Body of pancreas (tissue), 4 donors: ENCODE results near the gene CDC42BPA. TPM values are rescaled to one million over a fixed set of nuclear protein-coding genes. Genes with fewer than 3 reads are reported as not detected.

Experiments used
- ATAC-seq: fragments of 150-250 bp; one replicate; pipeline ENCODE4 v1.9.1; 2016
- DNase-seq, 4 donors: peaks; one replicate each; pipeline ENCODE4 v3.0.0-alpha.2; 2019
- H3K27ac ChIP-seq, 4 donors: fragments of 200-600 bp; sonication (generic); 1 replicate in 3 of 4; 2 replicates in 1 of 4; pipeline versions ENCODE4 v1.5.1 to v1.6.1; 2016 to 2019; ENCODE audit warnings: mild to moderate bottlenecking in 1 of 4, mixed read lengths in 1 of 4, moderate library complexity in 1 of 4
- H3K27me3 ChIP-seq, 2 donors: fragments of 200-600 bp; sonication (generic); one replicate each; pipeline ENCODE4 v1.6.0; 2016; ENCODE audit warnings: mild to moderate bottlenecking in 1 of 2
- H3K36me3 ChIP-seq, 2 donors: fragments of 200-600 bp; sonication (generic); replicated peaks in 1 of 2; 2 replicates each; pipeline ENCODE4 v1.5.1; 2016; ENCODE audit warnings: low read depth in 2 of 2; ENCODE audit not compliant: insufficient read depth in 1 of 2
- H3K4me1 ChIP-seq: fragments of 200-600 bp; sonication (generic); one replicate; pipeline ENCODE4 v1.6.0; 2016
- H3K4me3 ChIP-seq, 2 donors: fragments of 200-600 bp; sonication (generic); 1 replicate in 1 of 2; 2 replicates in 1 of 2; pipeline ENCODE4 v1.5.1; 2016 to 2019
- H3K9me3 ChIP-seq, 3 donors: fragments of 200-600 bp; sonication (generic); 1 replicate in 2 of 3; 2 replicates in 1 of 3; pipeline ENCODE4 v1.5.1; 2016
- POLR2A ChIP-seq, 3 donors: fragments of 450-650 bp; IDR thresholded peaks; one replicate each; pipeline ENCODE4 v1.6.1; 2016; ENCODE audit warnings: antibody characterized with exemption in 3 of 3, mild to moderate bottlenecking in 2 of 3
- WGBS, 2 donors: methylation state at CpG; one replicate each; pipeline ENCODE4 v1.1.5; 2017; 5-methylcytosine and 5-hydroxymethylcytosine counted together
- intact Hi-C: fragments of 100-400 bp; cut with DNase I; formaldehyde crosslinking; loops from one replicate; pipeline ENCODE4 v1.15.1; 2023
- total RNA-seq, 2 donors: library from RNA; depleted of rRNA; stranded (reverse); fragments of >200 nt; gene quantifications; one replicate each; pipeline ENCODE4 v1.1.0, GENCODE V29; 2016
- TF ChIP-seq, protein P1 (sequence below), 7 experiments: fragments of 450-650 bp in 4 of 7; fragments of 200-600 bp in 3 of 7; sonication (generic) in 3 of 7; IDR thresholded peaks; one replicate each; pipeline ENCODE4 v1.5.1; 2016 to 2019; ENCODE audit warnings: antibody characterized with exemption in 7 of 7

CDC42BPA gene
- total RNA-seq, 2 donors from 2014 or later: 35.9 to 37.6 TPM

DNA sequence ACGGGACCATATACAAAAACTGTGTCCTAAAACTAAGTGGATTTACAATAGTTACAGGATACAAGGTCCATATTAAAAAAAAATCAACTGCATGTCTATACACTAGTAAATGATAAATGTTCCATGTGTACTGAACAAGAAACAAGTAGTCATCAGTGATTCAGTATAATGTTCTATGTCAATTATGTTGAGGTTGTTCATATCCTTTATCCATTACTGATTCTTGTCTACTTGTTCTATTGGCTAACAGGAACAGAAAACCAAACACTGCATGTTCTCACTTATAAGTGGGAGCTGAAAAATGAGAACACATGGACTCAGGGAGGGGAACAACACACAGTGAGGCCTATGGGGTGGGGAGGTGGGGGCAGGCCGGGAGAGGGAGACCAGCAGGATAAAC lies 90.5 kb downstream of the CDC42BPA start:
- Histone ChIP-seq H3K36me3 (no peaks in the 10 kb centered on the region), H3K9me3 (no peaks in the 10 kb centered on the region), H3K4me3 (no peak overlapping the region), H3K27ac (no peak overlapping the region), H3K4me1 (peaks cover 6% of the 10 kb centered on the region), H3K27me3 (no peaks in the 10 kb centered on the region)
- TF ChIP-seq POLR2A (IDR thresholded peaks at IDR 0.05): no peak
- TF ChIP-seq, protein P1, sequence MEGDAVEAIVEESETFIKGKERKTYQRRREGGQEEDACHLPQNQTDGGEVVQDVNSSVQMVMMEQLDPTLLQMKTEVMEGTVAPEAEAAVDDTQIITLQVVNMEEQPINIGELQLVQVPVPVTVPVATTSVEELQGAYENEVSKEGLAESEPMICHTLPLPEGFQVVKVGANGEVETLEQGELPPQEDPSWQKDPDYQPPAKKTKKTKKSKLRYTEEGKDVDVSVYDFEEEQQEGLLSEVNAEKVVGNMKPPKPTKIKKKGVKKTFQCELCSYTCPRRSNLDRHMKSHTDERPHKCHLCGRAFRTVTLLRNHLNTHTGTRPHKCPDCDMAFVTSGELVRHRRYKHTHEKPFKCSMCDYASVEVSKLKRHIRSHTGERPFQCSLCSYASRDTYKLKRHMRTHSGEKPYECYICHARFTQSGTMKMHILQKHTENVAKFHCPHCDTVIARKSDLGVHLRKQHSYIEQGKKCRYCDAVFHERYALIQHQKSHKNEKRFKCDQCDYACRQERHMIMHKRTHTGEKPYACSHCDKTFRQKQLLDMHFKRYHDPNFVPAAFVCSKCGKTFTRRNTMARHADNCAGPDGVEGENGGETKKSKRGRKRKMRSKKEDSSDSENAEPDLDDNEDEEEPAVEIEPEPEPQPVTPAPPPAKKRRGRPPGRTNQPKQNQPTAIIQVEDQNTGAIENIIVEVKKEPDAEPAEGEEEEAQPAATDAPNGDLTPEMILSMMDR (IDR thresholded peaks at IDR 0.05): no peak
- intact Hi-C loops: loop anchor here (10.0 kb wide), 1 partner anchor 197 kb away; no protein-coding TSS in a partner anchor
- WGBS, 2 donors: 86 to 87% methylated on average over 2 of the region's 2 CpGs
- no peak for DNase-seq
- no peak for ATAC-seq

DNA sequence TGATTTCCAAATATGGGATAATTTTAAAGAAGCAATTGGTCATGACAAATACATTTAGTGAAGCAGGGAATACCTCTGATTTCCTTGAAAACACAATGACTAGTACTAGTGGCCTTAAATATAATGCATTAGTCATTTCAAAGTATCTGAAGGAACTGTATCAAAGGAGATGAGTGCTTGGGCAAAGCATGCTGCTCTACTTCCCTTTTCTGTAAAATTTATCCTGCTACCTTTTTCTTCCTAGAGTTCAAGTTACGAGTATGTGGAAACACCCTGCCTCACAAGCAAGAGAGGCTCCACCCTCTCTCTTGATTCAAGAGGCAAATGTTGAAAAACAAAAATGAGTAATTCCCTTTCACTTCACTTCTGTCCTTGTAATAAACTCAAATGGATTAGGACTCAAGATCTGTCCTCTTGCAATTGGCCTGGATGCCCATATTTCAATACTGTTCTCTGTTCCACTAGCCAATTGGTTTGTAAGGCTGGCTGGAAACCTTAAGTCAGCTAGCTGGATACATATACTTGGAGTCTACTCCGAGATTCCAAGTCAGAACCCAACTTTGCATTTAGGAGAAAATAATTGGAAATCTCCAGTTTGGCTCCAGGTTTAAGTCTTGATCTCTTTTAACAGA lies 92.5 kb downstream of the CDC42BPA start:
- Histone ChIP-seq H3K36me3 (no peaks in the 10 kb centered on the region), H3K27me3 (no peaks in the 10 kb centered on the region), H3K27ac (no peak overlapping the region), H3K9me3 (no peaks in the 10 kb centered on the region), H3K4me3 (no peak overlapping the region), H3K4me1 (peaks cover 6% of the 10 kb centered on the region)
- ATAC-seq: no peak
- no peak for DNase-seq
- intact Hi-C loops: loop anchor here (10.0 kb wide), 1 partner anchor 199 kb away; no protein-coding TSS in a partner anchor
- WGBS, 2 donors: 73 to 83% methylated on average over 2 of the region's 2 CpGs
- no peak for TF ChIP-seq POLR2A (IDR thresholded peaks at IDR 0.05)
- TF ChIP-seq, protein P1 (IDR thresholded peaks at IDR 0.05): no peak

DNA sequence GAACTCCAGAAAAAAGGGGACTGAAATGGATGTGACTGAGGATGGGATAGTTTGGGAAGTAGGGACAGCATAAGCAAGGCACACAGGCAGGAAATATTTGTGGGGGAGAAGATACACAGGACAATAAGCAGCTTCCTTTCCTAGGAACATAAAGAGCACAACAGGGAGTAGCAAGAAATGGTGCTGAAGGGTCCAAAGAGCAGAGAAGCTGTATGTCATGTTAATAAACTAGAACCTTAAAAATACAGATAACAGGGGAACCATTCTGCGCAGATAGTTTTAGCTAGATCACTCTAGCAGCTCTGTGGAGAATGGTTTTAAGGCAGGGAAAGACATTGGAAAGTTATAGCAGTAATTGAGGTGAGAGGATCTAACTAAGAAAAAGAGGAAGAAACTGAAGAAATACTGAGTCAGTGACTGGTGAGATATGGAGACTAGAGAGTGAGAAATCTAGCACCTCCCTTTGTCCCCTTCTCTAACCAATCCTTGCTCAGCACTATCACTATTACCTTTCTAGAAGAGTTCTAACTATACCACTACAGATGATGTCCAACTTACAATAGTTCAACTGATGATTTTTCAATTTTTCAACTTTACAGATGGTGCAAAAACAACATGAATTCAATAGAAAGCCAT lies 95.0 kb downstream of the CDC42BPA start:
- Histone ChIP-seq H3K27ac (no peak overlapping the region), H3K4me3 (no peak overlapping the region), H3K27me3 (no peaks in the 10 kb centered on the region), H3K36me3 (no peaks in the 10 kb centered on the region), H3K9me3 (no peaks in the 10 kb centered on the region), H3K4me1 (peaks cover 17% of the 10 kb centered on the region)
- ATAC-seq: no peak
- TF ChIP-seq, protein P1 (IDR thresholded peaks at IDR 0.05): no peak
- no peak for TF ChIP-seq POLR2A (IDR thresholded peaks at IDR 0.05)
- intact Hi-C loops: loop anchor here (10.0 kb wide), 1 partner anchor 202 kb away; no protein-coding TSS in a partner anchor
- WGBS, 2 donors: 89 to 100% methylated on average over 1 of the region's 1 CpG
- no peak for DNase-seq

DNA sequence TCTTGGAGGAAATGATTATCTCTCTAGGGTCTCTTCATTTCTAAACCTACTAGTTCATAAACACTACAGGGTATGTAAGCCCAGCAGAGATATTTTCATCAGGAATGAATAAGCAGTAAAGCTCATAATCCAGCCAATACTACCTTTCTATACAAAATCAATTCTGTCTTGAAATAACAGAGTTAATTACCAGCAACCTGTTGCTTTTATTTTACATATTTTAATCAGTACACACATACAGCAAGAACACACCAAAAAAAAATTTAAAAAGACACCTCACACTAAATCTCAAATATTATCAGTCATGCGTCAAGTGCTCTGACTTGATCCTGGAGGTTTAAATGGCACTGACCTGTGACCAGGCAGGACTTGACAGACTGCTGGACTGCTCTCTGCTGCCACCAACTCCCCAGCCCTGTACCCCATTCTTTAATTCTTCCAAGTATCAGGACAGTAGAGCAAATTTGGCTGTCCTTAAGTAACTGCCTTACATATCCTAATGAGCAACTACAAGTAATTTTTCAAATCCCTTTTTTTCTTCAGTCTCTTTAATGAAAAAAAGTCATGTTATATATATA lies 98.5 kb downstream of the CDC42BPA start:
- H3K9me3 ChIP-seq: no peaks in the 10 kb centered on the region
- no peak overlapping the region for H3K4me3 ChIP-seq
- no peak for TF ChIP-seq POLR2A (IDR thresholded peaks at IDR 0.05)
- TF ChIP-seq, protein P1 (IDR thresholded peaks at IDR 0.05): peak in 1 of 7 experiments; percentile 5
- no peaks in the 10 kb centered on the region for H3K27me3 ChIP-seq
- DNase-seq (peak in 1 of 4 donors; percentile 13), ATAC-seq (no peak)
- no peaks in the 10 kb centered on the region for H3K36me3 ChIP-seq
- peak overlapping the region in 1 of 4 donors; percentile 41 for H3K27ac ChIP-seq
- peaks cover 12% of the 10 kb centered on the region for H3K4me1 ChIP-seq
- 78 to 84% methylated on average over 1 of the region's 1 CpG for WGBS, 2 donors
- intact Hi-C loops: loop anchor here (10.0 kb wide), 1 partner anchor 205 kb away; no protein-coding TSS in a partner anchor
